GM19467 (cell line): ENCODE results near the gene CHD5.

Experiments
- ATAC-seq: cut with Tn5 transposase; IDR thresholded peaks from one replicate; pipeline ENCODE4 v1.9.1; 2021; ENCODE audit warnings: mild to moderate bottlenecking, moderate library complexity; ENCODE audit not compliant: unreplicated experiment

Gene CHD5

DNA sequence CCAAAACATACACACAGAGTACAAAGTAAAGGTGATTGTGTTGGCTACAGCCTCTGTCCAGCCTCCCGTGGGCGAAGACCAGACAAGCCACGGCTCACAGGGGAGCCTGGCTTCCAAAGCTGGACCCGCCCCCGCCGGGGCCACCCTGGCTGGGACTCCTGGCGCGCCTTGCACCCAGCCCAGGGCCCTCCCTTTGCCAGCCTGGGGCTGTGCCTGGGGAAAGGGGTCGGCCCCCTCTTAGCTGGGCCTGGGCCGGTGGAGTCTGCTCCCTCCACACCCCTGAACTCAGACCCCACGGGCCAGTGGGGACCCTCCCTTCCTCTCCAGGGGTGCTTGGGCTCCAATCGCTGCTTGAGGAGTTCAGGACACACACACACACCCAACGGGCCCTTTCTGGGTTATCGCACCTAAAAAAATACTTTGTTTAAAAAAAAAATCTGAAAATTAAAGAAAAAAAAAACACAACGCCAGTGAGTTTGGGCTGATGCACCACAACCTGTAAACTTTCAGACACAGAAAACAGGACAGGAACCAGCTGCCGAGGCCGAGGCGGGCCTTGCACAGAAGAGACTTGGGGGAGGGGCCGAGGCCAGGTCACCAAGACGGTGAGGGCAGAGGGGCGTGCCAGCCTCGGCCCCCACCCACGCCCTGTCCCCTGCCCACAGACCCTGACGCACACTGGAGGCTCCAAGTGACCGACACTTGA lies 78.1 kb downstream of the CHD5 start:
- ATAC-seq, result no peak

DNA sequence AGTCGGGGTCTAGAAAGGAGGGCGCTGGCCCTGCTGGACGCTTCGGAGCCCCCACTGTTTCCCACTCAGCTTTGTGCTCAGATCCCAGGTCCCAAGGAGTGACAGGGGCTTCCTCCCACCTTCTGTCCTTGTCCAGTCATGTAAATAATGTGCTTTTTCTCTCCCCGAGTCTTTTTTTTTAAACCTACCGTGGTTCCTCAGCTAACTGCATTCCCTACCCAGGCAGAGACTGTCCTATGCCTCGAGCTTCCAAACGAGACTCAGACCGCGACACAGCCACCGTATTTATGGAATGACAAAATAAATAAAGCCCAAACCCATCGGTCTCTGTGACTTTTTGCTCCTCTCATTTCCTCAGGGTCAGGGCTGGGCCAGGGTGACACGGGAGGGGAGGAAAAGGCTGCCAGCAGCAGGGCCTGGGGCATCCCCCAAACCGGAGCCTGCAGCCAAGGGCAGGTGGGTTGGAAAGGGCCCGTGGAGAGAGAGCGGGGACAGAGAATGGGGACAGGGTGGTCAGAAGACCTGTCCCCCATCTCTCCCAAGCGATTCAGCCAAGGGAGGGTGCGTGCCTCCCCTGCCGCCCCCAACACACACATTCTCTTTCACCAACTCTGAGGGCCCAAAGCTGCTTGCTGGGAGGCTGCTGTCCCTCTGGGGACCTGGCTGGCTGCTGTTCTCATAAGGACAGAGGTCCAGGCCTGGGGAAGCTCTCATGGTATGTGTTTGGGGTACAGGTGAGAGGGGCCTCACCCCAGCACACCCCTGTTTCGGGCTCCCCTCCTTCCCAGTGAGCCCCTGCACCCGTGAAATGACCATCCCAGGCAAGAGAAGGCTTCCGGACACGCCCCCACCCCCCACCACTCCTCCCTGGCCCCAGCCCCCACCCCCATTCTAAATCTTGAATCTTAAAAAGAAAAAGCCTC lies 79.0 kb downstream of the CHD5 start:
- no peak for ATAC-seq

DNA sequence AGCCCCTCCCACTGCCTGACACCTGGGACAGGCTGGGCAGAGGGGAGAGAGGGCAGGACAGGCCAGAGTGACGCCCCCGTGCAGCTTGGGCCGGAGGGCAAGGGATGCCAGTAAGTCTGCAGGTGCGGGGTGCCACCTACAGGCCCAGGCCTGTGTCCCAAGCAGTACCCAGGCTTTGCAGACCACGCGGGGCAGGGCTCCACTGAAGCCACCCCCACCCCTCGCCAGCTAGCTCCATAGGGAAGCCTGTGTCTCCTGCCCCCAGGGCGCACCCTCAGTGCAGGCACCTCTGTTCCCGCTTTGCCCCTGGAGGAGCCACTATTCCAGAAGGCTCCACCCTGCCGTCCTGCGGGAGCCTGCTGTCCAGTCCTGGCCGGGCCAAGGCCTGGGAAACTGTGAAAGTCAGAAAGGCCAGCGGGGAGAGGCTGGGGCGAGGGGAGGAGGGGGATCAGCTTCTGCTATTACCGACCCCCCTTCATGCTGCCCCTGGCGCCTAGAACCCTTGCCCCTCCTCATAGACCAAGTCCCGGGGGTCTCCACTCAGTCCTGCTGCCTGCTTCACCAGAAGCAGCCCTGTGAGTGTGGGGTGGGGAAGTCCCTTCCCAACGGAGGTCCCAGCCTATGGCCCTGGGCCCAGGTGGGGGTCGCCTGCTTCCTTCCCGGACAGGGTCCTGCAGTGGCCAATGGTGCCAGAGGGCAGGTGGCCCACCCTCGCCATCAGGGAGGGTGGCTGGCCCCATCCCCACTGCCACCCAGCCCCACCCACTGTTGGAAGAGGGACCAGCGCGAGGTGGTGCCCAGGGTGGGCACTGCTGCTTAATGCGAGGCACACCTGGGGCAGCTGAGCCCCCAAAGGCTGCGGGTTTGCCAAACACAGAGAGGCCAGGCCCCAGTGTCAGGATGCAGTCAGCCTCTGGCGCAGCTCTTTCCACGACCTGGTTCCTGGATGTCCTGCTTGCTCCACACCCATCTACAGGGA lies 80.0 kb downstream of the CHD5 start:
- no peak for ATAC-seq

DNA sequence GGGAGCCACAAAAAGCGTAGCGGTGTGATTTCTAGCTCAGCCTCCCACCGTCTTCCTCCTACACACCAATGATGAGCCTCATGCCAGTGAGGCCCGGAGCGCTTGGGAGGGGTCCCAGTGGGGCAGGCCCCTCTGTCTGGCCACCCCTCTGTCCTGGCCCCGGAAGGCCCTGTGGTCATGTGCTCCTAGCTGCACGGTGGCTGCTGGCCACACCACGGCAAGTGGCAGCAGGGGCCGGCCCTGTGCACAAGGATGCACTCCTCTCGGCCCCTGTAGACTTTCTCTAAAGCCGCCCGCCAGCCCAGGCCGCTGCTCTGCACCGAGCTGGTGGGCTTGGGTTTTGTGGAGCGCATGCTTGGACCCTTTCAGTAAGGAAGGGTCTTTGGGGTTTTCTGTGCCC lies 80.8 kb downstream of the CHD5 start:
- ATAC-seq, result no peak

DNA sequence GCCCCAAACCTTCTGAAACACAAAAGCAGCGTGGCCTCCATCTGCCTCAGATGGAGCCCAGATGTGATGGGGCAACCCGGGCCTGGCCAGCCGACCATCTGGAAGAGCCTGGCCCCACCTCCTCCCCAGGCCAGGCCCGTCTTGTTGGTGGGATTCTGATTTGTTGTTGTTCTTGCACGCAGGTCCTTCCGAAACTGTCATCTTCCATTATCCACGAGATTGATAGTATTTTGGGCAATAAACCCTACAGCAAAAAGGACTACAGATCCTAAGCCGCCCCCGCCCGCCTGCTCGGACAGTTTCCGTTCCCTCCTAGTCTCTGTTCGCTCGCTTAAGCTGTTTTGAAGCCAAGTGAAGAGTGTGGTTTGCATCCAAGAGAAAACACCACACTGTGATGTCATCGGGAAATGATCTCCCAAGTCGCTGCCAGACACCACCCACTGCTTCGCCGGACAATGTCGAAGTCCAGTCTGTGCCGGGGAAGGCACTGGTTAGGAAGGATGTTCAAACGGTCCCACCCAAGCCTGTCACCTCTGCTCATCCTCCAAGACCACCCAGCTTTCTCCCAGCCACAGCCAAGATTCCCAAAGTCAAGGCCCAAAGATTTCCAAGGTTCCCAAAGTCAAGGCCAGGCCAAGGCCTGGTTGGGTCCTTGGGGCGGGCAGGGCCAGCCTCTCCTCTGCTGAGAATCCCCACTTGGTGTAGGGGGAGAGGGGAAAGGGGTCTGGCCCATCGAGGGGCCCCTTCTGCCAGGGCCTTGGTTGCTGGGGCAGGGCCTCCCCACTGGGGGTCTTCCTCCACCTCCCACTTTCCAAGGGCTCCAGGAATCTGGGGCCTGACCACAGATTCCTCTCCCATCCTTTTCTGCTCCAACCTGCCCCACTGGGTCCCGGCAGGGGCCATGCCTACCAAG lies 81.6 kb downstream of the CHD5 start:
- no peak for ATAC-seq

DNA sequence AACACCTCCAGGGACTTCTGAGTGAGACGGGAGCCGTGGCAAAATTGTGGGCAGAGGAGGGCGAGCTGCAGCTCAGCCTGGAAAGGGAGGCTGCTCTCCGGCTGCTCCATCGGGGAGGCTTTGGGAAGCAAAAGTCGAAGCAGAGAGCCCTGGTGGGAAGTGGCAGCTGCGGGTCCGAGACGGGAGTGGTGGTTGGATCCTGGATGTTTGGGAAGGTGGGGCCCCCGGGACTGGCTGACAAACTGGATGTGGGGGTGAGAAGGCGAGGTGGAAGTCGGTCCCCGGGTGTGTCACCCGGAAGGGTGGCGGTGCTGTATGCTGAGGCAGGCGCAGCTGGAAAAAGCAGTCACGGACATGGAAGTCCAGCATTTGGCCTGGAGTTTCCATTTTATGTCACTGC lies 82.3 kb downstream of the CHD5 start:
- ATAC-seq, result no peak

DNA sequence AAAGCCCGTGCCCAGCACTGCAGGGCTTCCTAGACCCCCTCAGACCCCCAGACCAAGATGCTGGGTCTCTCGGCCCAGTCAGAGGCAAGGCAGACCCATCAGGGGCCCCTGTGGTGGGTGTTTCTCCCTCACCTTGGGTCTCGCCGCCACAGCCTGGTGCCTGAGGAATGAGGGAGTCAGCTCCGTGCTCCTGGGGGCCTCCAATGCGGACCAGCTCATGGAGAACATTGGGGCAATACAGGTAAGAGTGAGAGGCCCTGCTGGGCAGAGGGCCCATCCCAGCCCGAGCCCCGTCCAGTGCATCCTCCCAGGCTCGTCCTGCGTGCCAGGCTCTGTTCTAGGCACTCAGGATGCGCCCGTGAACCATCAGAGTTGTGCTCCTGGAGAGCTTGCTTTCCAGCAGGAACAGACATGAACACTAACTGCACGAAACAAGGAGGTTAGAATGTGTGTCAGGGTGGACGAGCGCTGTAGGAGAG lies 83.0 kb downstream of the CHD5 start:
- ATAC-seq, result no peak

DNA sequence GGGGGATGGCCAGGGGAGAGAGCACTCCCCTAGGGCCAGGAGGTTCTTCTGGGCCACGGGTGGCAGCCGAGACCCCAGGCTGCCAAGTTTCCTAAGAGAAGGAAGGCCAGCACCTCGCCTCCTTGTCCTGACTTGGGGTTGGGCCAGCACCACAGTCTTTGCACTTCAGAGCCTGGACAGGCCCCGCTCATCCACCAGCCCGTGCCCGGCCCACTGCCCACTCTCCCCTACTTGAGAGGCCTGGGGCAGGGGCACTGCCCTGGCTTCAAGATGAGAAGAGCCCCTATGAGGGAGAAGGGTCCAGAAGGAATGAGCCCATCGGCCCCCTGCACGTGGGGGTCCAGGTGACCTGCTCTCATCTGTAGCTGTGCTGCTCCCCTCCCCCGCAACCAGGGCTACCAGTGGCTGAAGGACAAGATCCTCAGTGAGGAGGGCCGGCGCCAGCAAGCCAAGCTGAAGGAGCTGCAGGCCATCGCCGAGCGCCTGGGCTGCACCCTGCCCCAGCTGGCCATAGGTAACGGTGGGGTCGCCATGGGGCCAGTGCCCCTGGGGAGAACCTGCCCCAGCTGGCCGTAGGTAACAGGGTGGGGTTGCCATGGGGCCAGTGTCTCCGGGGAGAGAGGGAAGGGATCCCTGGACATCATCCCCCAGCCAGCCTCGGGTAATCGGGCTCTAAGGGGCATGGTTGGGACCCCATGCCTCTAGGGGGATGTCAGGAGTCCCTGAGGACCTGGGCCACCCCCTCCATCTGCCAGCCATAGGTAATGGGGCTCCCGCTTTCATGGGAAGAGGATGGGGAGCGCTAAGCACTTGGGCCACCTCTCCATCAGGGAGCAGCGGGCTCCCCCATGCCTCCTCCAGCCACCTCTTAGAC lies 83.6 kb downstream of the CHD5 start:
- no peak for ATAC-seq

DNA sequence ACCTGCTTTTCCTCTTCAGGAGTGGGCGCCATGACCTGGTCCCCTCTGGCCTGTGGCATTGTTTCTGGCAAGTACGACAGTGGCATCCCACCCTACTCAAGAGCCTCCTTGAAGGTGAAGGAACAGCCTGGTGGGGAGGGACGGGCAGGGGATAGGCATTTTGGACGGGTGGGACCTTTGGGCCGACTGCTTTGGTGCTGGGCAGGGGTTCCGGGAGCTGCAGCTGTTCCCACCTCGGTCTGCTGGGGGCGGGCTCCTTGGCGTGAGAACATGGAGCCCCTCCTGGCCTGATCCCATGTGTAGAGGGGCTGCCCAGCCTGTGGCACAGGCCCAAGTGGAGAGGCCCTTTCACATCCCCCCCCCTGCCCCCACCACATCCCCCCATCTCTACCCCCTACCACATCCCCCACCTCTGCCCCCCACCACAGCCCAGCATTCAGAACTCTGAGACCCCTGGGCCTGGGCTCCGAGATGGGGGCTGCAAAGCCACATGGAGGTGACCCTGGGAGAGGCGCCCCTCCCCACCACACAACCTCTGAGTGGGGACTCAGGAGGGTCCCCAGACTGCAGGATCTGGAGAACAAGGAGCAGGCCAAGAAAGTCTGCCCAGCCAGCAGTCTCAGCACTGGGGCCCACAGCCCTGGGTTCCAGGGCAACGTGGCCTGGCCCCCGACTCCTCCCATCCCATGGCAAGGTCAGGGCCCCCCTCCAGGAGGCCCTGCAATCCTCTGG lies 84.4 kb downstream of the CHD5 start:
- no peak for ATAC-seq

DNA sequence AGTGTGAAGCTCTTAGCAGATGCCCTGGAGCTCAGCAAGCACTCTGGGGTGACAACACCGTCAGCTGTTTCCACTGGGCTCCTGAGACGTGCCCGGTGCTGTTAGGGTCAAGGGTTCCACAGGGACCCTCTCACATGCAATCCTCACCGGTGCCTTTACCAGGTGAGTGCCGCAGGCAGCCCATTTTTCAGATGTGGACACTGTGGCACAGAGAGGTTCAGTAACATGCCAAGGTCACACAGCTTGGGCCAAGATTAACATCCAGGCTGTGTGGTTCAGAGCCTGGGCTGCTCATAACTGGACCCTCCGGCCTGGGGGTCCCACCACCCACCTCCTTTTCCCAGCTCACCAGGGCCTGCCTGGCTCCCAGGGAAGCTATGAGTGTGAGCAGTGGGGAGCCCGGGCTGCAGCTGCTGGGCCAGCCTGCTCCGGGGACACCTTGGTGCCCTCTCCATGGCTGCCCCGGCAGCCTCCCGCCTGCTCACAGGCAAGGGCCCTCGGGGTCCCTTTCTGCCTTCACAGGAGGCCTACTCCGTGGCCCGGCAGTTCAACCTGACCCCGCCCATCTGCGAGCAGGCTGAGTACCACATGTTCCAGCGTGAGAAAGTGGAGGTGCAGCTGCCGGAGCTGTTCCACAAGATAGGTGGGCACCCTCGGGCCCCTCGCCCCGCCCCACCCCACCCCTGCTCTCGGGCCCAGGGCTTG lies 85.2 kb downstream of the CHD5 start:
- no peak for ATAC-seq

DNA sequence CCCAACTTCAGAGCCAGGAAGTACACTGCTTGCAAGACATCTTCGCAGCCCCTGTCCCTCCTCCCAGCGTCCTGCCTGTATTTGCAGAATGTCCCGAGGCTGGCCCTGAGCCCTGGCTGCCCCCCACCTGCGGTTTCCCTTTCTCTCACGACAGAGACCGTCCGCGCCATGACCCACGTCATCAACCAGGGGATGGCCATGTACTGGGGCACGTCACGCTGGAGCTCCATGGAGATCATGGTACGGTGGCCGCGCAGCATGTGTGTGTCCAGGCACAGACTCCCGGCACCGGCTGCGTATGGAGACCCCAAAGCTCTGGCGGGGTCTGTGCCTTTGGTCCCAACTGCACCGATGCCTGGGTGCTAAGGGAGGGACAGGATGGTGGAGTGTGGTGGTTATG lies 85.9 kb downstream of the CHD5 start:
- ATAC-seq, result no peak

DNA sequence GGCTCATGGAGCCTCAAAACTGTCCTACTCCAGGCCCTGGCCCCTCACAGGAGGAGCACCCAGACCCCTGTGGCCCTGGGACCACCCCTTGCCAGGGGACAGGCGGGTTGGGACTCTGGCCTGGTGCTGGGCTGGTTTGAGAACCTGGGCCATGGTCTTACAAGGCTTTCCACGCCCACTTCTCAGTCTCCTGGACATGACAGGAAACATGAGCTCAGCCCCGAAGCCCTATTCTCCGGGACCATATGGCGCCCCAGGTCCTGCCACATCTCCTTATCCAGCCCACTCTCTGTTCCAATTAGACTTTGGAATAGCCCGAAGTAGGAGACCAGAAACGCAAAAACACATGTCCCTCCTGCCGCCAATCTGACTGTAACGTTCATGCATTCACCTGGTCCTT lies 86.5 kb downstream of the CHD5 start:
- no peak for ATAC-seq

DNA sequence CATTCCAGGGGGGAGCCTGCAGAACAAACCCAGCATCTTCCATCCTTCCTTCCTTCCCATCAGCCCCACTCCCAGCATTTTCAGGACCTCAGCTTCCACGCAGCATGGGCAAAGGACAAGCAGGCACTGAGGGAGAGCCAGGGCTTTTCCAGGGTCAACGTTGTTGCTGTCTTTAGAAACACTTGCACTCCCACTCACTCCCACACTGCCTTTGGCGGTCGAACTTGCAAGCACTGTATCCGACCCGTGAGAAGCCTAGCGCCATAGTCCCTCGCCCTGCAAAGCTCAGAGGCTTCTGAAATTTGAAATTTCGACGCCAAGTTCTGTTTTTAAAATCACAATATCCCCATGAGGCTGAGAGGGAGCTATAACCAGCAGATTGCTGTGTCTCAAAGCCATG lies 87.0 kb downstream of the CHD5 start:
- no peak for ATAC-seq

DNA sequence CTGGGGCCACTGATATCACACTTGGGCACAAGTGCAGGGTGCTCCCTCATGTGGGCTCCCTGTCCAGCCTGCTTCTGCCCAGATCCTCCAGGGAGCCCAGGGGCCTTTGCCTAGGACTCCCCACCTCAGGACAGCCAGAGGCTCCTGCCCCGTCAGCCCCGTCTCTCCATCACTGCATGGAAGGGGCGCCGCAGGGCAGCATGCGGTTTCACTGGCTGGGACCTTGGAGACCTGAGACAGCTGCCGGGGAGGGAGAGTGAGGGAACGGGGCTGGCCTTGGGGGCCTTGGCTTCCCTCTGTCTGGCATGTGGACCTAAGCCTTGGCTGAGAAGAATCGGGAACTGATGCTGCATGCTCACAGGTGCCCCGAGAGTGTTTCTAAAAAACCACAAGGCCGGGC lies 87.9 kb downstream of the CHD5 start:
- no peak for ATAC-seq

DNA sequence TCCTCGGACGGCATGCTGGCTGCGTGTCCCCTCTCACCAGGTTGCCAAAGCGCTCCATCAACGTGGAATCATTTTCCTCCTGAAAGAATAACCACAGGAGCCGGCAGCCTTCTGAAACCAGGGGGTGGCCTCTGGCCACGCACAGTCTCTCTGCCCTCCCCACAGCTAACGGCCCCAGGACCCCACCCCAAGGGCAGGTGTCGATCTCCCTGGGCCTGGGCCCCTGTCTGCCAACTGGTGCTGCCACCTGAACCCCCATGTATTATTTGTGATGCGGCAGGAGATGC lies 88.4 kb downstream of the CHD5 start:
- no peak for ATAC-seq

DNA sequence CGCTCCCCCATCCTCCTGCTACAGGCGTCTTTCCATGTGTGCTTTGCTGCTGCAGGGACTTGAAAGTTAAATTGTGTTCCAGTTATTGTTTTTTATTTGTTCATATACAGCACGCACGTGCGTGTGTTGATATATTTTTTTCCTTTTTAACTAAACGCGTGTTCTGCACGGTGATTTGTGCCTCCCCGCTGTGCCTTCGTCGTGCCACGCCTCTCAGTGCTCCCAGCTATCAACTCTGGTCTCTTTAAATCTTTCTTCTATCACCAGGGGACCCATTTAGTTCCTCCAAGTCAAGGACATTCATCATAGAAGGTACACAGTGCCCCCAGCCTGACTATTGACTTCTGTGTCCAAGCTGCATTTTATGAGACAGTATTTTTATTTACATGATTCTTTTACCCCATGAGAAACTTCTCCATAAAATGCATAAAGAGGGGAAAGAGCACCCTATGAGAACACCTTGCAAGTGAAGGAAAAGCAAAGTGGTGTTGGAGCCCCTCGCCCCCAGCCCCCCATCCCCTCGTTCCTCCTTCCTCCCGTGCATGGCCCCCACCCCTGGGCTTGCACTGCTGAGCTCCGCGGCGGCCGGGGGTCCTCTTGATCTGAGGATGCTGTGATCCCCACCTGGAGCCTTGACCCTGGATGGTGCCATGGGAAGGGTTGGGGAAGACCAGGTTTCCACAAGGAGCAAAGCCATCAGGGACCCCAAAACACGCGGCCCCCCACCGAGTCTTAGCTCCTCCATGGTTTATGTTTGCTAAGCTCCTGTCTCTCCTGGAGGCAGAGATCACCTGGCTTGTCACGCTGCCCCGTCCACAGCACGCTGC lies 88.9 kb downstream of the CHD5 start:
- ATAC-seq, result no peak

DNA sequence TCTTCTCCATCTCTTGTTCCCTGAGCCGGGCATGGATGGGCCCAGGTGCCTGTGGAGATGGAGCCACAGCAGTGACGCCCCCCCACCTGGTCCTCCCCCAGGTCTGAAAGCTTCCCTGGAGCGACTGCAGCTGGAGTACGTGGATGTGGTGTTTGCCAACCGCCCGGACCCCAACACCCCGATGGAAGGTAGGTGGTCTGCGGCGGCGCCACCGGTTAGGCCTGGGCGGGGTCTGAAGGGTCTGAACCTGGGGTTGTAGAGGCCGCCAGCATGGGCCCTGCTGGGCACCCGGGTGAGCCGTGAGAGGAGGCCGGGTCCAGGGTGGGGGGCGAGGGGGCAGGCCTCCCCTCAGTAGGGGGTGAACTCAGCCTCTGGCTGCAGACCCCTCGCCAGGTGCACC lies 89.8 kb downstream of the CHD5 start:
- ATAC-seq, result no peak
